ENCODE data around the gene FAM171A2.
"Not testable (repeated sequence)": the region's sequence is repeated elsewhere in the genome, so short reads cannot be mapped to it uniquely, and the experiment has no call there.

The FAM171A2 gene

GRCh38 chr17:44351961-44352827 is 11.5 kb downstream of the FAM171A2 start:
- DNase-seq (ENCODE audit: low read depth) = no peak
- TF ChIP-seq MYC (IDR thresholded peaks at IDR 0.05; ENCODE audit: low read depth, low read length) (no peak), POLR2A (IDR thresholded peaks at IDR 0.05; ENCODE audit: extremely low read depth, insufficient read length) (no peak), MAX (IDR thresholded peaks at IDR 0.05; ENCODE audit: low read depth, low read length) (no peak)
- TF ChIP-seq, protein P1, sequence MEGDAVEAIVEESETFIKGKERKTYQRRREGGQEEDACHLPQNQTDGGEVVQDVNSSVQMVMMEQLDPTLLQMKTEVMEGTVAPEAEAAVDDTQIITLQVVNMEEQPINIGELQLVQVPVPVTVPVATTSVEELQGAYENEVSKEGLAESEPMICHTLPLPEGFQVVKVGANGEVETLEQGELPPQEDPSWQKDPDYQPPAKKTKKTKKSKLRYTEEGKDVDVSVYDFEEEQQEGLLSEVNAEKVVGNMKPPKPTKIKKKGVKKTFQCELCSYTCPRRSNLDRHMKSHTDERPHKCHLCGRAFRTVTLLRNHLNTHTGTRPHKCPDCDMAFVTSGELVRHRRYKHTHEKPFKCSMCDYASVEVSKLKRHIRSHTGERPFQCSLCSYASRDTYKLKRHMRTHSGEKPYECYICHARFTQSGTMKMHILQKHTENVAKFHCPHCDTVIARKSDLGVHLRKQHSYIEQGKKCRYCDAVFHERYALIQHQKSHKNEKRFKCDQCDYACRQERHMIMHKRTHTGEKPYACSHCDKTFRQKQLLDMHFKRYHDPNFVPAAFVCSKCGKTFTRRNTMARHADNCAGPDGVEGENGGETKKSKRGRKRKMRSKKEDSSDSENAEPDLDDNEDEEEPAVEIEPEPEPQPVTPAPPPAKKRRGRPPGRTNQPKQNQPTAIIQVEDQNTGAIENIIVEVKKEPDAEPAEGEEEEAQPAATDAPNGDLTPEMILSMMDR (IDR thresholded peaks at IDR 0.05; ENCODE audit: low read depth, low read length) = no peak
- no peak overlapping the region for H3K4me3 ChIP-seq (ENCODE audit: low read depth, low read length)

GRCh38 chr17:44351464-44351863 is 12.2 kb downstream of the FAM171A2 start:
- H3K4me3 ChIP-seq (ENCODE audit: low read depth, low read length) = no peak overlapping the region
- DNase-seq (ENCODE audit: low read depth) = no peak
- TF ChIP-seq MAX (IDR thresholded peaks at IDR 0.05; ENCODE audit: low read depth, low read length) = no peak

DNA sequence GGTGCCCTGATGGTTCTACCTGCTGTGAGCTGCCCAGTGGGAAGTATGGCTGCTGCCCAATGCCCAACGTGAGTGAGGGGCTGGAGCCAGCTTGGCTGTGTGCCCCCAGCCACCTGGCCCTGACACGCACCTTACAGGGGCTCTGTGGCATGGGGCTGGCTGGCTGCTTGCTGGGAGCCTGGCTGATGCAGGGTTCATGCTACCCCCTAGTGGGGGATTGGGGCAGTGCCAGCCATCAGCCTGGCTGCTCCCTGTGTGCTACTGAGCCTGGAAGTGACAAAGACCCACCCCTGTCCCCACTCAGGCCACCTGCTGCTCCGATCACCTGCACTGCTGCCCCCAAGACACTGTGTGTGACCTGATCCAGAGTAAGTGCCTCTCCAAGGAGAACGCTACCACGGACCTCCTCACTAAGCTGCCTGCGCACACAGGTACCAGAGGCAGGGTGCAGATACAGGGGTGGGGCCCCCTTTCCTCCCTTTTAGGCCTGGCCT is 12.9 kb downstream of the FAM171A2 start:
- TF ChIP-seq, protein P1 (IDR thresholded peaks at IDR 0.05; ENCODE audit: low read depth, low read length) = peak; percentile 86
- TF ChIP-seq POLR2A (IDR thresholded peaks at IDR 0.05; ENCODE audit: extremely low read depth, insufficient read length) = no peak
- no peak overlapping the region for H3K4me3 ChIP-seq (ENCODE audit: low read depth, low read length)
- DNase-seq (ENCODE audit: low read depth) = peak; percentile 77

DNA sequence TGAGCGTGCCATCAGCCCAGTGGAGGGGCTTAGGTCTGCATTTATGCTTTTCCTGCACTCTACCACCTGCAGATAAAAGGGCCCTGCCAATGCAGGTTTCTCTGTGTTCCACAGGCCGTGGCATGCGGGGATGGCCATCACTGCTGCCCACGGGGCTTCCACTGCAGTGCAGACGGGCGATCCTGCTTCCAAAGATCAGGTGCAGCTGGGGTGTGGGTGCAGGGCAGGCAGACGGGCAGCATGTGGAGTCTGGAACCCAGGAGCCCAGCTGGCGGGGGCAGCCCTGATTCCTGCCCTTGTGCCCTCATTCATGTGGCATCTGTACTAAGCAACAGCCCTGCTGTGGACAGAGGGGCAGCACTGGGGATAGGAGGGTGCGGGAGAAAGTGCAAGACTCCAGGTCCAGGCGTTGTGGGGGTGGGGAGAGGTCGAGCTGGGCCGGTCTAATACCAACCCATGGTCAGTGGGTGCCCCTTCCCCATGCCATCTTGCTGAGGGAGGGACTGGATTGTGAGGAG is 14.0 kb downstream of the FAM171A2 start:
- no peak for DNase-seq (ENCODE audit: low read depth)
- no peak for TF ChIP-seq MAX (IDR thresholded peaks at IDR 0.05; ENCODE audit: low read depth, low read length)
- TF ChIP-seq, protein P1 (IDR thresholded peaks at IDR 0.05; ENCODE audit: low read depth, low read length) = no peak
- no peak for TF ChIP-seq POLR2A (IDR thresholded peaks at IDR 0.05; ENCODE audit: extremely low read depth, insufficient read length)
- no peak for TF ChIP-seq MYC (IDR thresholded peaks at IDR 0.05; ENCODE audit: low read depth, low read length)
- no peak overlapping the region for H3K4me3 ChIP-seq (ENCODE audit: low read depth, low read length)

DNA sequence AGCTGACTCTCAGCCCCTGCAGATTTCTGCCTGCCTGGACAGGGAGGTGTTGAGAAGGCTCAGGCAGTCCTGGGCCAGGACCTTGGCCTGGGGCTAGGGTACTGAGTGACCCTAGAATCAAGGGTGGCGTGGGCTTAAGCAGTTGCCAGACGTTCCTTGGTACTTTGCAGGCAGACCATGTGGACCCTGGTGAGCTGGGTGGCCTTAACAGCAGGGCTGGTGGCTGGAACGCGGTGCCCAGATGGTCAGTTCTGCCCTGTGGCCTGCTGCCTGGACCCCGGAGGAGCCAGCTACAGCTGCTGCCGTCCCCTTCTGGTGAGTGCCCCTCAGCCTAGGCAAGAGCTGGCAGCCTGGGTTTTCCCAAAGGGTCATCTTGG is 14.7 kb downstream of the FAM171A2 start:
- no peak overlapping the region for H3K4me3 ChIP-seq (ENCODE audit: low read depth, low read length)
- TF ChIP-seq, protein P1 (IDR thresholded peaks at IDR 0.05; ENCODE audit: low read depth, low read length) = no peak
- TF ChIP-seq MAX (IDR thresholded peaks at IDR 0.05; ENCODE audit: low read depth, low read length) (no peak), POLR2A (IDR thresholded peaks at IDR 0.05; ENCODE audit: extremely low read depth, insufficient read length) (no peak), MYC (IDR thresholded peaks at IDR 0.05; ENCODE audit: low read depth, low read length) (no peak)
- no peak for DNase-seq (ENCODE audit: low read depth)

DNA sequence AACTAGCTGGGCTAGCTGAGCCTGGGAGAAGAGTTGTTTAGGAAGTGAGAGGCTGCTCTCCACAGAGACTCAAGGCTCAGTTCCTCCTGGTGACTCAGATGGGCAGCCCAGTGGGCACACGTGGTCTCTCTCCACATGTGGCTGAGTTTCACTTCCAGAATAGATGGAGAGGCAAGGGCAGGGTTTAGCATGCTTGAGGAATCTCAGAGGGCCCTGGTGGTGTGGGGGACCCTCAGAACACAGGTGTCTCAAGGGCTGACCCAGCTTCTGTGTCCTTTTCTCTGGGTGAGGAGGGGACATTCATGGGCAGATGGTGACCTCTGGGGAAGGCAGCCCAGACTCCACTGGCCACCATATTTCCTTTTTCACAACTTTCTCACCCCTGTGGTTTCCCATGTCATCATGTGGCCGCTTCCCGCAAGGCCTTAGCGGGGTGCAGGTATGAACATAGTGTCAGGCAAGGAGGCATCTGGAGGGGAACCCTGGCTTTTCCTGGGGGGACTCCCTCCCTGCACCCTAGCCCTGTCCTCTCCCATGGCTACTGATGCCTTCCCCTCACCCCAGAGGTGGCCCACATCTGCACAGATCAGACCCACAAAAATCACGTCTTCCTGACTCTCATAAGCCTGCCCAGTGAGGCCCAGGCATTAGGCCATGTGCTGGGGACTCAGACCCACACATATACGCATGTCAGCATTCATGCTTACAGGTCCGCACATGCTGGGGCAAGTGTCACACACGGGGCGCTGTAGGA is 15.2 kb downstream of the FAM171A2 start:
- H3K4me3 ChIP-seq (ENCODE audit: low read depth, low read length) = no peak overlapping the region
- no peak for TF ChIP-seq POLR2A (IDR thresholded peaks at IDR 0.05; ENCODE audit: extremely low read depth, insufficient read length)
- peak; percentile 96 for TF ChIP-seq MYC (IDR thresholded peaks at IDR 0.05; ENCODE audit: low read depth, low read length)
- TF ChIP-seq, protein P1 (IDR thresholded peaks at IDR 0.05; ENCODE audit: low read depth, low read length) = no peak
- TF ChIP-seq MAX (IDR thresholded peaks at IDR 0.05; ENCODE audit: low read depth, low read length) = peak; percentile 99
- peak; percentile 91 for DNase-seq (ENCODE audit: low read depth)

DNA sequence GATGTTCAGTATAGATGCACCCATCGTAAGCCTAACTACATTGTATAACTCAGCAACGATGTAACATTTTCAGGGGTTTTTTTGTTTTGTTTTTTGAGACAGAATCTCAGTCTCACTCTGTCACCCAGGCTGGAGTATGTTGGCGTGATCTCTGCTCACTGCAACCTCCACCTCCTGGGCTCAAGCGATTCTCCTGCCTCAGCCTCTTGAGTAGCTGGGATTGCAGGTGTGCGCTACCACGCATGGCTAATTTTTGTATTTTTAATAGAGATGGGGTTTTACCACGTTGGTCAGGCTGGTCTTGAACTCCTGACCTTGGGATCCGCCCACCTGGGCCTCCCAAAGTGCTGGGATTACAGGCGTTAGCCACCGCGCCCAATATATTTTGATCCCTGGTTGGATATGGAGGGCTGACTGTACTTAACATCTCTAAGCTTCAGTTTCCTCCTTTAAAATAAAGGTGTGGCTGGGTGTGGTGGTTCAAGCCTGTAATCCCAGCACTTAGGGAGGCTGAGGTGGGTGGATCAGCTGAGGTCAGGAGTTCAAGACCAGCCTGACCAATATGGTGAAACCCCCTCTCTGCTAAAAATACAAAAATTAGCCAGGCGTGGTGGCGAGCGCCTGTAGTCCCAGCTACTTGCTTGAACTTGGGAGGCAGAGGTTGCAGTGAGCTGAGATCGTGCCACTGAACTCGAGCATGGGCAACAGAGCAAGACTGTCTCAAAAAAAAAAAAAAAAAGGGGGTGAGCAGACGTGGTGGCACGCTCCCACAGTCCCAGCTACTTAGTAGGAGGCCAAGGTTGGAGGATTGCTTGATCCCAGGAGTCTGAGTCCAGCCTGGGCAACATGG is 16.2 kb downstream of the FAM171A2 start:
- not testable (repeated sequence) for H3K4me3 ChIP-seq (ENCODE audit: low read depth, low read length); DNase-seq (ENCODE audit: low read depth)

Data from NB4 (cell line).